Breast epithelium (tissue), 4 donors: ENCODE data around the gene ITGB5. TPM values are rescaled to one million over a fixed set of nuclear protein-coding genes. Genes with fewer than 3 reads are reported as not detected.

Experiments
- DNase-seq, 2 donors: peaks; one replicate each; pipeline ENCODE4 v3.0.0-alpha.2; 2019; ENCODE audit warnings: low spot score in 2 of 2
- H3K27ac ChIP-seq, 2 donors: fragments of 200-600 bp; sonication (generic) in 1 of 2; one replicate each; pipeline ENCODE4 v1.5.1; 2016 to 2019; ENCODE audit warnings: mild to moderate bottlenecking in 1 of 2
- H3K27me3 ChIP-seq, 2 donors: fragments of 200-600 bp; sonication (generic) in 1 of 2; one replicate each; pipeline versions ENCODE4 v1.5.1 to v1.6.0; 2017 to 2019; ENCODE audit warnings: control low read depth in 1 of 2, mild to moderate bottlenecking in 1 of 2
- H3K36me3 ChIP-seq: fragments of 200-600 bp; one replicate; pipeline ENCODE4 v1.5.1; 2019
- H3K4me1 ChIP-seq, 2 donors: fragments of 200-600 bp; sonication (generic); one replicate each; pipeline ENCODE4 v1.5.1; 2016 to 2019; ENCODE audit warnings: control low read depth in 1 of 2
- H3K4me3 ChIP-seq, 3 donors: fragments of 200-600 bp; sonication (generic); 1 replicate in 2 of 3; 2 replicates in 1 of 3; pipeline ENCODE4 v1.5.1; 2016 to 2019; ENCODE audit warnings: mild to moderate bottlenecking in 3 of 3, moderate library complexity in 2 of 3
- H3K9me3 ChIP-seq, 2 donors: fragments of 200-600 bp; sonication (generic) in 1 of 2; one replicate each; pipeline ENCODE4 v1.5.1; 2016 to 2019; ENCODE audit warnings: control low read depth in 1 of 2
- CTCF ChIP-seq, 3 donors: fragments of 450-650 bp; IDR thresholded peaks; one replicate each; pipeline ENCODE4 v1.5.1; 2016 to 2017; ENCODE audit warnings: antibody characterized with exemption in 3 of 3, mild to moderate bottlenecking in 3 of 3, moderate library complexity in 3 of 3
- POLR2A ChIP-seq: fragments of 450-650 bp; IDR thresholded peaks from one replicate; pipeline ENCODE4 v1.6.1; 2016; ENCODE audit warnings: antibody characterized with exemption, mild to moderate bottlenecking, moderate library complexity
- POLR2AphosphoS5 ChIP-seq, 3 donors: sonication (generic); formaldehyde crosslinking; IDR thresholded peaks; one replicate each; pipeline ENCODE4 v1.6.1; 2017; ENCODE audit warnings: antibody characterized with exemption in 3 of 3
- intact Hi-C: fragments of 100-400 bp; cut with DNase I; formaldehyde crosslinking; loops from one replicate; pipeline ENCODE4 v1.15.1; 2023; ENCODE audit warnings: low total_unique reads
- total RNA-seq, 3 donors: library from RNA; depleted of rRNA; stranded (reverse); fragments of >200 nt; gene quantifications; one replicate each; pipeline ENCODE4 v1.1.0, GENCODE V29; 2016

The ITGB5 gene
- total RNA-seq, 3 donors from 2014 or later, result 80.1 to 286 (median 181) TPM

- no peaks in the 10 kb centered on the region for H3K36me3 ChIP-seq
- DNase-seq, result no peak
- peaks cover 11 to 25% of the 10 kb centered on the region in 2 donors for H3K4me1 ChIP-seq
- no peaks in the 10 kb centered on the region for H3K27me3 ChIP-seq
- TF ChIP-seq POLR2A (no peak), POLR2AphosphoS5 (IDR thresholded peaks at IDR 0.05) (no peak), CTCF (IDR thresholded peaks at IDR 0.05) (no peak)
- peak overlapping the region; percentile 49 to 76 for H3K27ac ChIP-seq
- intact Hi-C loops, result no loop called here
- no peak overlapping the region for H3K4me3 ChIP-seq
- no peaks in the 10 kb centered on the region for H3K9me3 ChIP-seq
Observed at GRCh38 chr3:124833710-124834332, 53.3 kb downstream of the ITGB5 start.

DNA sequence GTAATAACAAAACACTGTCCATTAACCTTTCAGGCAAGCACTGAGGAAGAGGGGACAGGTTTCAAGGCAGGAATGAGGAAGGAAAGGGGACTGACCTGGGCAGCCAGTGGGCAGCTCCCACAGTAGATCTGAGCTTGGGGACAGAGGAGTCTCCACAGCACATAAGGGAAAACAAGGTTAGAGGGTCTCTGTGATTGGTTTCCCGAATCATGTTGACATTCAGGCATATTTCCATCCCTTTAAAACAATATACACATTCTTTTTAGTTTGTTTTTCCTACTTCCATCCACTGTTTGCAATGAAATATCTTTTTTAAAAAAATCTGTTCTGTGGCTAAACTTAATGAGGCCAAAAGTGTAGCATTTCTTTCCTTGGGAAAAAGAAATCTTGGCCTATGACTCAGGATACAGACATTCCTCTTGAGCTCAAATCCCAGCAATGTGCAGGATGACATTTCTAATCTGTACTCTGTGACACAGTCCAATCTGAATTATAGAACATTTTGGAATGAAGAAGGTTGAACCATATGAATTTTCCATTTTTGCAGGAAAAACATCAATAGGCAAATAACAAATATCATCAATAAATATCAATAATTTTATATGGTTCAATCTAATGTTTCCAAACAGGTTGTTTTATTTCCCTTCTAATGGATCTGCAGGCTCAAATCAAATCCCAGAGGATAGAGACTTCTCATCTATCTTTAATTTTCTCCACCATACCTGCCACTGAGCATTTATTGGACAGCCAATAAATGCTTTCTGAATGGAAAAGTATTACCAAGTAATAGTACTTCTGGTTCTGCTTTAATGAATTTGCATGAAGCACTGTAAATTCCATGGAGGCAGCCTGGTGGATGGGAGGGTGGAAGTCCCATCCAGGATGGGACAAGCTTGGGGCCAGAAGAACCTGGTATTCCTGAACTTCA, 54.1 kb downstream of the ITGB5 start:
- Histone ChIP-seq H3K4me3 (no peak overlapping the region), H3K4me1 (peaks cover 11 to 25% of the 10 kb centered on the region in 2 donors), H3K27me3 (no peaks in the 10 kb centered on the region), H3K36me3 (no peaks in the 10 kb centered on the region), H3K27ac (peak overlapping the region; percentile 49 to 76), H3K9me3 (no peaks in the 10 kb centered on the region)
- TF ChIP-seq POLR2A (no peak), POLR2AphosphoS5 (IDR thresholded peaks at IDR 0.05) (no peak), CTCF (IDR thresholded peaks at IDR 0.05) (no peak)
- intact Hi-C loops, result no loop called here
- no peak for DNase-seq

- peak overlapping the region; percentile 40 to 54 for H3K27ac ChIP-seq
- intact Hi-C loops, result no loop called here
- H3K9me3 ChIP-seq, result no peaks in the 10 kb centered on the region
- no peak for TF ChIP-seq POLR2AphosphoS5 (IDR thresholded peaks at IDR 0.05)
- no peak for TF ChIP-seq POLR2A
- TF ChIP-seq CTCF (IDR thresholded peaks at IDR 0.05), result no peak
- H3K36me3 ChIP-seq, result no peaks in the 10 kb centered on the region
- no peak overlapping the region for H3K4me3 ChIP-seq
- no peaks in the 10 kb centered on the region for H3K27me3 ChIP-seq
- no peak for DNase-seq
- H3K4me1 ChIP-seq, result peaks cover 11 to 13% of the 10 kb centered on the region in 2 donors
Observed at GRCh38 chr3:124831628-124832199, 55.5 kb downstream of the ITGB5 start.

DNA sequence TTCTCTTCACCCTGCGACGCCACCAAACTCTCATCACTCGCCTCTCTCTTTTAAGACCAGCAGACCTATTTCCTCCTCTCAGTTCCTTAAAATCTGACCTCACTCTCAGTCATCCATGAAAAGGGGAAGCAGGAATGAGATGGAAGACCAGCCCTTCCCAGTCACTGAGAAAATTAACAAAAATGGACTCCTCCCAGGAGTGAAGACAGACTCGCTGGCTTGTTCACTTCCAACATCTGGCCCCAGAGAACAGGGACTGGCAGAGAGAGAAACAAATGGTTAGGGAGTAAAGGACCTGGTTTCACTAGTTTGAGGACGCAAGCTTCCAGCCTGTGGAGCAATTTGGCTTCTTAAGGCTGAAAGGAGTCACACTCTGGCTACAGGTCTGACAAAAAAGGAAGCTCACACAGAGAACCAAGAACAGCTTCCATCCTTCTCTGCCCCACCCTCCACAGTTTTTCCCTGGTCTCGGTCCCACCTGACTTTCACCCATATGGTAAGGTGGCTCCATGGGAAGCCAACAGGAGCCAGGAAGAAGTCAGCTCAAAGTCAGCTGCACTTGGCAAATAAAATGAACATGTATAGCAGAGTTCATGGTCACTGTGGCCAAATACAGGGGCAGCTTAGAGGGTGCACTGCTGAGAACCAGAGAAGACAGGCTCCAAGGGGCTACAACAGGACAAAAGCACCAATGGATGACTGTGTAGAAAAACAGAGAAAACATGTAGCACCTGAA, 57.2 kb downstream of the ITGB5 start:
- no peaks in the 10 kb centered on the region for H3K9me3 ChIP-seq
- H3K27ac ChIP-seq, result peak overlapping the region in 1 of 2 donors; percentile 54
- H3K27me3 ChIP-seq, result no peaks in the 10 kb centered on the region
- no peak for DNase-seq
- no peaks in the 10 kb centered on the region for H3K36me3 ChIP-seq
- TF ChIP-seq POLR2AphosphoS5 (IDR thresholded peaks at IDR 0.05) (no peak), POLR2A (no peak), CTCF (IDR thresholded peaks at IDR 0.05) (no peak)
- intact Hi-C loops, result no loop called here
- peaks cover 2 to 5% of the 10 kb centered on the region in 2 donors for H3K4me1 ChIP-seq
- no peak overlapping the region for H3K4me3 ChIP-seq
